CD4-positive, alpha-beta T cell treated with Interleukin-1 beta for 1 hour (primary cell): ENCODE data around the gene UCK2.
A peak's percentile ranks its signal among the peaks of the same experiment; 100 is the strongest.

Experiments used
- DNase-seq, 2 donors: peaks; one replicate each; pipeline ENCODE4 v3.0.0-alpha.2; 2020 to 2022

Gene UCK2

GRCh38 chr1:165856021-165856420 lies 28.6 kb downstream of the UCK2 start:
- DNase-seq, result no peak

GRCh38 chr1:165856606-165857005 lies 29.2 kb downstream of the UCK2 start:
- DNase-seq, result no peak

- DNase-seq, result peak in 1 of 2 donors; percentile 41
These were observed 29.8 kb downstream of the UCK2 start for GRCh38 chr1:165857046-165857801.

DNA sequence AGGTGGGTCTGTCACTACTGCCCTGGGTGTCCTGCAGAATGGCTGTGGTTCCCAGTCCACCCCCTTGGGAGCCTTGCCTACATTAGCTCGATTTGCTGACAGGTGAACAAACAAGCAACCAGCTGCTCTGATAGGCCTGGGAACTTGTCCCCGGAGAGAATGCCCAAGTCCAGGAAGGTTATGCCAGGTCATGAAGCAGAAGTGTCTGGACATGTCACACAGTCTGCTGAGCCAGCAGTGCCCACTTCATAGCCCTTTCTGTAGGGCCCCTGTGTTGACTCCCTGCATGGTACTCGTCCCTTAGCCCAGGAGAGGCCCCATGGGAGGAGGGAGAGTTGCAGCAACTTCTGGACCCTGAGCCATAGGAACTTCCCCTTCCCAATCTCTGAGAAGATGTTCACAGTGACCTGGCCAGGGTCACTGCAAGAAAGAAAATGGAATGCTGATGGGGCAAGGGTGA lies 31.0 kb downstream of the UCK2 start:
- no peak for DNase-seq

DNA sequence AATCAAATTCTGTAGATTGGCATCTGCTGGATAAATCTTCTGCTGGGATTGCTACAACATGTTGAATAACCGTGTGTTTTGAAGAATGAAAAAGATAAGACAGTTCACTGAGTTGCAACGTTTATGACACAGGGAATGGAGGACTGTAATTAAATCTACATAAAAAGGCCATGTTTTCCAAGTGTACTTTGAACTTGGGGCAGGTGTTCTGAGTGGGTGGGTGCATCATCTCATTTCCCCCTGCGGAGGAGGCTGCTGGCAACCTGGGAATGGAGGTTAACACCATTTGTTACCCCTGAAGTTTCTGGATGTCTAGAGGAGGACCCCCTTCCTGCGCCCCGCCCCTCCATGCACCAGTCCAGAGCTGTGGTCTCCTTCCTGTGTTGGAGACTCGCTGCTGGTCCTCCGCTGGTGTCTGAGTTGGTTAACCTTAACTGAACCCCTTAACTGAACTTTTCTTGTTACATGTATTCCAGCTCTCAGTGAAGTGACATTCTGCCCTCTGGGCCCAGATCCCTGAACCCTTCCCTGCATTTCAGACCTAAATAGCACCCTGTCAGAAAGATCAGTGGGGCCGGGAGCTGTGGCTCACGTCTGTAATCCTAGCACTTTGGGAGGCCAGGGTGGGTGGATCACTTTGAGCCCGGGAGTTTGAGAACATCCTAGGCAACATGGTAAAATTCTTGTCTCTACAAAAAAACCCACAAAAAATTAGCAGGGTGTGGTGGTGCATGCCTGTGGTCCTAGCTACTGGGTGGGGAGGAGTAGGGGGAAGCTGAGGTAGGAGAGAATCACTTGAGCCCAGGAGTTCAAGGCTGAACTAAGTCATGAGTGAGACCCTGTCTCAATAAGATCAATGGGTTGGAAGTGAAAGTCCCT lies 31.8 kb downstream of the UCK2 start:
- DNase-seq, result no peak

DNA sequence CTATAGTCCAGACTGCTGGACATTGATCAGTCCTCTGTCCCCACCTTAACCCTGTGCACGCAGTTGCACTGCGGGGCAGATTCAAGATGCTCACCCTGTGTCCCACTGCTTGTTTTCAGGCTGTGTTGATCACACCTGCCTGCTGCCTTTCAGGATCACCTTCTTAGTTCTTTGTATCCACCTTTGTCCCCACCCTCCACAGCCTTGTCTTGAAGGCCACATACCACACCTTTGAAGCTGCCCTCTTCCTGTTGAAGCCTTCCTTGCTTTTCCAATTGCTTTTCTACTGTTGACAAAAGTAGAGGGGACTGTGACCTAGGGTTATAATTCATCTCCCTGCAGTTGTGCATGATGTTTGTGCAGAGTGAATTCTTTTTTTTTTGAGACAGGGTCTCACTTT lies 32.7 kb downstream of the UCK2 start:
- DNase-seq, result no peak

DNA sequence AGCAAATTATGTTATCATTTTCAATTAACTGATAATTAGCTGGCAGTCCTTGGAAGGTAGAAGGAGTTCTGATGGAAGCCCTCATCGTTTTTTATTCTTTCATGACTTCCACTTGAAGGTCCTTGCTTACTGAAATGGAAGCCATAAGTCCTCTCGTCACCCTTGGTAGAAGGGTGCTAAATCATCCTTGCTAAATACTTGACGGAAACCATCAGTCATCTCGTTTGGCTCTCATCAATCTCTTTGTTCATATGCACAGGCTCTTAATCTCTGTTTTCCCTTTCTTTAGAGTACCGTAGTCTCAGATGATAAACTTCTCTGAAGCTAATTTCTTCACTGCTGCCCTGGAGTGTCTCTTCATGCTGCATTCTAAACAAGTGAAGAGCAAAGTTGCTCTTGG lies 34.5 kb downstream of the UCK2 start:
- no peak for DNase-seq

DNA sequence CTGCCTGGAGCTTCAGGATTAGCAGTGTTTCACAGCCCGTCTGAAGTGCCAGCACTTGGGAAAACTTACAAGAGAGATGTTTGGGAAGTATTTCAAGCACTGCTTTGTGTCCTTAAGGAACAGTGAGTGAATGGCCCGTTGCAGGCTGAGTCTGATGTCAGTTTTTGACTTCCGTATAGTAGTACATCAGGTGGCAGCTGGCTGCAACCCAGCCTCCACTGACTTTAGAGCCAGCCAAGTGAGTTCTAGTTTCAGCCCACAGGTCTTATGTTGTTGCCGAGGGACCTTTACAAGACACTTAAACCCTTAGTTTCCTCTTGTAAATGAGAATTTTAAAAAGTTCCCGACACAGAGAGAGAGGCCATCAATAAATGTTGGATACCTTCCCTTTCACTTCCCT lies 35.0 kb downstream of the UCK2 start:
- DNase-seq, result no peak

- no peak for DNase-seq
These were observed 35.9 kb downstream of the UCK2 start for GRCh38 chr1:165863346-165863745.

GRCh38 chr1:165865633-165866340 lies 38.4 kb downstream of the UCK2 start:
- no peak for DNase-seq

DNA sequence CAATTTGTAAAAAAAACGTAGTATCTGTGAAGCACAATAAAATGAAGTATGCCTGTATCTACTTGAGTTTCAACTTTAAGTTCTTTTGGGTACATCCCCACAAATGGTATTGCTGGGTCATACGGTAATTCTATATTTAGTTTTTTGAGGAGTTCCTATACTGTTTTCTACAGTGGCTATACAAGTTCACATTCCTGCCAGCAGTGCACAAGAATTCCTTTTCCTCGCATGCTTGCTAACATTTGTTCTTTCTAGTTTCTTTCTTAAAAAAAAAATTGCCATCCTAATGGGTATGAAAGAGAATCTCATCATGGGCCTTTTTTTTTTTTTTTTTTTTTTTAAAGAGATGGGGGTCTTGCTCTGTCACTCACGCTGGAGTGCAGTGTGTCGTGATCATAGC lies 41.9 kb downstream of the UCK2 start:
- DNase-seq, result no peak

- peak; percentile 67 for DNase-seq
These were observed 44.1 kb downstream of the UCK2 start for GRCh38 chr1:165871311-165872067.

GRCh38 chr1:165873481-165873880 lies 46.1 kb downstream of the UCK2 start:
- no peak for DNase-seq

GRCh38 chr1:165874643-165875042 lies 47.2 kb downstream of the UCK2 start:
- DNase-seq, result no peak

GRCh38 chr1:165875171-165875570 lies 47.8 kb downstream of the UCK2 start:
- no peak for DNase-seq

DNA sequence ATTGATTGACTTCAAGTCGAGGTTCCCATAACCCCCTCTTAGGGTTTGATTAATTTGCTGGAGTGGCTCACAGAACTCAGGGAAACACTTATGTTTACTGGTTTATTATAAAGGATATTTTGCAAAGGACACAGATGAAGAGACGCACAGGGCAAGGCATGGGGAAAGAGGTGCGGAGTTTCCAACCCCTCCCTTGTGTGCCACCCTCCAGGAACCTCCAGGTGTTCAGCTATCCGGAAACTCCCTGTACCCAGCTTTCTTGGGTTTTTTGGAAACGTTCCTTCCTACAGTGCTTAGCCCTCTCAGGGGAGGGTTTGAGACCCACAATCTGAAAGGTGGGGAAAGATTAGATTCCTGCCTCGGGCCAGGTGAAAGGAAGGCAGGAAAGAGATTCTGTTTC lies 48.2 kb downstream of the UCK2 start:
- DNase-seq, result no peak

- no peak for DNase-seq
These were observed 48.7 kb downstream of the UCK2 start for GRCh38 chr1:165876121-165876520.

GRCh38 chr1:165877411-165877810 lies 50.0 kb downstream of the UCK2 start:
- DNase-seq, result no peak

DNA sequence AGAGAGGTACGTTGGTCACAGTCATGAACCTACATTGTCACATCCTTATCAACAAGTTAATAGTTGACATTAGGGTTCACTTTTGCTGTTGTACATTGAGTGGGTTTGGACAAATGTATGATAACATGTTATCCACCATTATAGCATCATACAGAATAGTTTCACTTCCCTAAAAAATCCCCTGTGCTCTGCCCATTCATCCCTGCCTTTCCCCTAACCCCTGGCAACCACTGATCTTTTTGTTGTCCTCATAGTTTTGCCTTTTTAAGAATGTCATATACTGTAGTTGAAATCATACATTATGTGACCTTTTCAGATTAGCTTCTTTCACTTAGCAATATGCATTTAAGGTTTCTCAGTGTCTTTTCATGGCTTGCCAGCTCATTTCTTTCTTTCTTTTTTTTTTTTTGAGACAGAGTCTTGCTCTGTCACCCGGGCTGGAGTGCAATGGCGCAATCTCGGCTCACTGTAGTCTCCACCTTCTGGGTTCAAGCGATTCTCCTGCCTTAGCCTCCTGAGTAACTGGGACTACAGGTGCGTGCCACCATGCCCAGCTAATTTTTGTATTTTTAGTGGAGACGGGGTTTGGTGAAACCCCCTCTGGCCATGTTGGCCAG lies 50.6 kb downstream of the UCK2 start:
- DNase-seq, result no peak

DNA sequence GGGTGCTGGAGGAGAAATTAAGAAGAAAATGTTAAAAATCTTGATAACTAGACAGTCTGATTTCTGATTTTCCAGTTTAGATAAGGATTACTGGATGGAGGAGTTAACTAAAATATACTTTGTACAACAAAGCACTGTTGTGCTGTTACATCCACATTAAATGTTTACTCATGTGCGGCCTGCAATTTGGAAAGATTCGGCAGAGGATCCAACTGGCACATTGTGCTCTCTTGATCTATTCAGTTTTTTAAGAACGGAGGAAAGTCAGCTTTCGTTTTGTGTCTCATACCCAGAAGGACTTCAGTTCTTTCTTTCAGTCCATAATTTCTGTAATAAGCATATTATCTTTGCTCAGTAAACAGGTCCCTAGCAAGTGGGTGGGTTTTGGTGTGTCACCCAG lies 52.5 kb downstream of the UCK2 start:
- DNase-seq, result no peak

DNA sequence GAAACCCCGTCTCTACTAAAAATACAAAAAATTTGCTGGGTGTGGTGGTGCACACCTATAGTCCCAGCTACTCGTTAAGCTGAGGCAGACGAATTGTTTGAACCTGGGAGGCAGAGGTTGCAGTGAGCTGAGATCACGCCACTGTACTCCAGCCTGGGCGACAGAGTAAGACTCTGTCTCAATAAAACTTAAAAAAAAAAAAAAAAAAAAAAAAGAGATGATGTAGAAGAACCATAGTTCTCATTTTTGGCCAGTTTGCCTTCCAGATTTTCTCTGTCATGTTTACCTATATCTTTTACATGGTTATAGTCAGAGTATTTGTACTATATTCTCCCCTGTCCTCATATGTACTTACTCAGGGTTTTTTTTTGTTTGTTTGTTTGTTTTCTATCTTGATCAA lies 53.6 kb downstream of the UCK2 start:
- no peak for DNase-seq

DNA sequence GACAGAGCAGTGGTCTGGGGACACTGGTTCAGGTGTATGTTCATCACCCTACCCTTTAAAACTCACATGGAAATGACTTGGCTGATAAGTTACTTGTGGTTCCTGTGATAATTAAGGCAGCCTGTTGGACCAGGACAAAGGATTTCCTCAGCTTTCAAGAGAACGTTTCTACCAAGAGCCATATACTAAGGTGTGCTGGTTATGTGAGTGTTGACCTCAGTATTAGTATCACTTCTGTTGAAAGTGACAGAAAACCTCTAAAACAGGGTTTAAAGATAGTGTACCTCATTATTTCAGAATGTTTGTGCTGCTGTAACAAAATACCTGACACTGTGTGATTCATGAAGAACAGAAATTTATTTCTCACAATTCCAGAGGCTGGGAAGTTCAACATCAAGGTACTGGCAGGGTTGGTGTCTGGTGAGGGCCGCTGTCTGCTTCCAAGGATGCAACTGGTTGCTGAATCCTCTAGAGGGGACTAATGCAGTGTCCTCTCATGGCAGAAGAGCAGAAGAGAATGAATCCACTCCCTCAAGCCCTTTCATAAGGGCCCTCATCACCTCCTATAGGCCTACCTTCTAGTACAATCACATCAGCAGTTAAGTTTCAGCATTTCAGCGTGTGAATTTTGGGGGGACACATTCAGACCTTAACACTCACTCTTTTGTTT lies 54.9 kb downstream of the UCK2 start:
- no peak for DNase-seq
